Thyroid gland (tissue), 4 donors: ENCODE measurements around the gene ID3. TPM values are rescaled to one million over a fixed set of nuclear protein-coding genes. Genes with fewer than 3 reads are reported as not detected.
A peak's percentile ranks its signal among the peaks of the same experiment; 100 is the strongest.

Experiments used
- DNase-seq, 2 donors: peaks; one replicate each; pipeline ENCODE4 v3.0.0-alpha.2; 2019
- H3K27ac ChIP-seq, 3 donors: fragments of 200-600 bp; sonication (generic); 1 replicate in 2 of 3; 2 replicates in 1 of 3; pipeline ENCODE4 v1.5.1; 2016 to 2019; ENCODE audit warnings: mild to moderate bottlenecking in 1 of 3, moderate library complexity in 1 of 3
- H3K27me3 ChIP-seq: fragments of 200-600 bp; sonication (generic); one replicate; pipeline ENCODE4 v1.5.1; 2019
- H3K36me3 ChIP-seq, 2 donors: fragments of 200-600 bp; sonication (generic); one replicate each; pipeline ENCODE4 v1.5.1; 2016 to 2019
- H3K4me1 ChIP-seq, 2 donors: fragments of 200-600 bp; sonication (generic); one replicate each; pipeline ENCODE4 v1.5.1; 2017 to 2019
- H3K4me3 ChIP-seq, 3 donors: fragments of 200-600 bp; sonication (generic); replicated peaks in 1 of 3; 1 replicate in 2 of 3; 2 replicates in 1 of 3; pipeline ENCODE4 v1.5.1; 2016; ENCODE audit warnings: mild to moderate bottlenecking in 1 of 3
- H3K9me3 ChIP-seq: fragments of 200-600 bp; sonication (generic); one replicate; pipeline ENCODE4 v1.5.1; 2017
- CTCF ChIP-seq, 6 experiments: fragments of 200-600 bp in 3 of 6; fragments of 450-650 bp in 3 of 6; sonication (generic) in 3 of 6; IDR thresholded peaks; one replicate each; pipeline ENCODE4 v1.5.1; 2016 to 2019; ENCODE audit warnings: antibody characterized with exemption in 6 of 6, mild to moderate bottlenecking in 2 of 6, inconsistent platforms in 1 of 6, moderate library complexity in 1 of 6
- POLR2A ChIP-seq, 2 donors: fragments of 450-650 bp; IDR thresholded peaks; one replicate each; pipeline ENCODE4 v1.6.1; 2017; ENCODE audit warnings: antibody characterized with exemption in 2 of 2, mild to moderate bottlenecking in 2 of 2, moderate library complexity in 1 of 2
- WGBS, 2 donors: methylation state at CpG; one replicate each; pipeline ENCODE4 v1.1.5; 2017; 5-methylcytosine and 5-hydroxymethylcytosine counted together
- intact Hi-C: fragments of 100-400 bp; cut with DNase I; formaldehyde crosslinking; loops from one replicate; pipeline ENCODE4 v1.15.1; 2023
- total RNA-seq, 4 donors: library from RNA; depleted of rRNA; stranded (reverse); fragments of >200 nt; gene quantifications; one replicate each; pipeline ENCODE4 v1.2.3, GENCODE V29; 2016

Gene ID3
- total RNA-seq, 4 donors from 2014 or later: 279 to 388 (median 343) TPM

- Histone ChIP-seq H3K4me1 (peaks cover 10 to 35% of the 10 kb centered on the region in 2 donors), H3K9me3 (no peaks in the 10 kb centered on the region), H3K36me3 (no peaks in the 10 kb centered on the region), H3K4me3 (no peak overlapping the region), H3K27me3 (no peaks in the 10 kb centered on the region), H3K27ac (no peak overlapping the region)
- TF ChIP-seq POLR2A (IDR thresholded peaks at IDR 0.05): no peak
- TF ChIP-seq CTCF (IDR thresholded peaks at IDR 0.05): no peak
- intact Hi-C loops: no loop called here
- 72 to 91% methylated on average over 4 of the region's 4 CpGs for WGBS, 2 donors
- no peak for DNase-seq
Observed at GRCh38 chr1:23573574-23574182, 14.4 kb upstream of the ID3 start.

- DNase-seq: no peak
- no peak for TF ChIP-seq POLR2A (IDR thresholded peaks at IDR 0.05)
- TF ChIP-seq CTCF (IDR thresholded peaks at IDR 0.05): no peak
- intact Hi-C loops: no loop called here
- H3K4me3 ChIP-seq: no peak overlapping the region
- H3K4me1 ChIP-seq: peaks cover 11 to 24% of the 10 kb centered on the region in 2 donors
- H3K9me3 ChIP-seq: no peaks in the 10 kb centered on the region
- H3K27ac ChIP-seq: no peak overlapping the region
- WGBS, 2 donors: 76 to 81% methylated on average over 3 of the region's 3 CpGs
- H3K36me3 ChIP-seq: no peaks in the 10 kb centered on the region
- no peaks in the 10 kb centered on the region for H3K27me3 ChIP-seq
Observed at GRCh38 chr1:23571465-23571864, 12.2 kb upstream of the ID3 start.

- Histone ChIP-seq H3K27ac (peak overlapping the region in 1 of 3 donors; percentile 17), H3K9me3 (no peaks in the 10 kb centered on the region), H3K4me3 (no peak overlapping the region), H3K36me3 (no peaks in the 10 kb centered on the region), H3K27me3 (no peaks in the 10 kb centered on the region), H3K4me1 (peaks cover 21 to 30% of the 10 kb centered on the region in 2 donors)
- no peak for TF ChIP-seq POLR2A (IDR thresholded peaks at IDR 0.05)
- TF ChIP-seq CTCF (IDR thresholded peaks at IDR 0.05): no peak
- no peak for DNase-seq
- intact Hi-C loops: no loop called here
- WGBS, 2 donors: 95 to 97% methylated on average over 4 of the region's 4 CpGs
Observed at GRCh38 chr1:23570001-23570691, 10.8 kb upstream of the ID3 start.

GRCh38 chr1:23568608-23569383 lies 9.5 kb upstream of the ID3 start:
- H3K4me1 ChIP-seq: peaks cover 33 to 43% of the 10 kb centered on the region in 2 donors

More at GRCh38 chr1:23568608-23569383, 9.5 kb upstream of the ID3 start:
- H3K4me3 ChIP-seq: peak overlapping the region; percentile 38 to 44 (median 41)
- DNase-seq: peak in 1 of 2 donors; percentile 48
- intact Hi-C loops: no loop called here
- no peaks in the 10 kb centered on the region for H3K27me3 ChIP-seq
- H3K9me3 ChIP-seq: no peaks in the 10 kb centered on the region
- no peaks in the 10 kb centered on the region for H3K36me3 ChIP-seq
- peak overlapping the region; percentile 75 to 86 (median 76) for H3K27ac ChIP-seq
- TF ChIP-seq CTCF (IDR thresholded peaks at IDR 0.05): no peak
- peak in 1 of 2 donors; percentile 44 for TF ChIP-seq POLR2A (IDR thresholded peaks at IDR 0.05)
- 45 to 49% methylated on average over 16 of the region's 16 CpGs for WGBS, 2 donors
